ENCODE data around the gene ETNK2.

The ETNK2 gene

GRCh38 chr1:204150702-204151551 lies 917 bp downstream of the ETNK2 start:
- peak overlapping the region; percentile 53; the same call in 1 of the 2 replicates for H3K27ac ChIP-seq
- no peak for TF ChIP-seq CTCF (conservative IDR thresholded peaks at IDR 0.05)

GRCh38 chr1:204149635-204150565 lies 1.9 kb downstream of the ETNK2 start:
- peak overlapping the region; percentile 20 for H3K27ac ChIP-seq
- no peak for TF ChIP-seq CTCF (conservative IDR thresholded peaks at IDR 0.05)

- H3K27ac ChIP-seq: peak overlapping the region; percentile 20
These were observed 2.7 kb downstream of the ETNK2 start for GRCh38 chr1:204149107-204149506.

GRCh38 chr1:204147406-204148383 lies 4.1 kb downstream of the ETNK2 start:
- no peak for TF ChIP-seq CTCF (conservative IDR thresholded peaks at IDR 0.05)
- H3K27ac ChIP-seq: no peak overlapping the region

More at GRCh38 chr1:204149107-204149506, 2.7 kb downstream of the ETNK2 start:
- no peak for TF ChIP-seq CTCF (conservative IDR thresholded peaks at IDR 0.05)

- TF ChIP-seq CTCF (conservative IDR thresholded peaks at IDR 0.05): no peak
- H3K27ac ChIP-seq: no peak overlapping the region
These were observed 4.9 kb downstream of the ETNK2 start for GRCh38 chr1:204146965-204147364.

GRCh38 chr1:204146309-204146708 lies 5.5 kb downstream of the ETNK2 start:
- no peak overlapping the region for H3K27ac ChIP-seq
- no peak for TF ChIP-seq CTCF (conservative IDR thresholded peaks at IDR 0.05)
